Ishikawa (cell line): ENCODE results near the gene TNPO3.

Experiments used
- CEBPB ChIP-seq: IDR thresholded peaks from 2 replicates; pipeline ENCODE4 v1.6.1; 2012
- CREB1 ChIP-seq: IDR thresholded peaks from 2 replicates; pipeline ENCODE4 v1.6.1; 2012; ENCODE audit warnings: low read depth
- EGR1 ChIP-seq: IDR thresholded peaks from 2 replicates; pipeline ENCODE4 v1.6.1; 2012
- EP300 ChIP-seq: IDR thresholded peaks from 2 replicates; pipeline ENCODE4 v1.6.1; 2012; ENCODE audit warnings: borderline replicate concordance
- FOXM1 ChIP-seq: IDR thresholded peaks from 2 replicates; pipeline ENCODE4 v1.6.1; 2012; ENCODE audit warnings: low read depth, borderline replicate concordance
- MAX ChIP-seq: IDR thresholded peaks from 2 replicates; pipeline ENCODE4 v1.6.1; 2012
- NFIC ChIP-seq: IDR thresholded peaks from 2 replicates; pipeline ENCODE4 v1.6.1; 2012
- RAD21 ChIP-seq: IDR thresholded peaks from 2 replicates; pipeline ENCODE4 v1.6.1; 2012; ENCODE audit warnings: low read depth
- REST ChIP-seq: IDR thresholded peaks from 2 replicates; pipeline ENCODE4 v1.6.1; 2012; ENCODE audit warnings: low read depth, mild to moderate bottlenecking
- TAF1 ChIP-seq: IDR thresholded peaks from 2 replicates; pipeline ENCODE4 v1.6.1; 2012; ENCODE audit warnings: low read depth, mild to moderate bottlenecking
- TCF12 ChIP-seq: IDR thresholded peaks from 2 replicates; pipeline ENCODE4 v1.6.1; 2012; ENCODE audit warnings: low read depth
- TEAD4 ChIP-seq: IDR thresholded peaks from 2 replicates; pipeline ENCODE4 v1.6.1; 2012
- YY1 ChIP-seq: IDR thresholded peaks from 2 replicates; pipeline ENCODE4 v1.6.1; 2012; ENCODE audit warnings: low read depth
- ZBTB7A ChIP-seq: IDR thresholded peaks from 2 replicates; pipeline ENCODE4 v1.6.1; 2012; ENCODE audit warnings: low read depth
- TF ChIP-seq, protein P1 (sequence below): IDR thresholded peaks from 2 replicates; pipeline ENCODE4 v1.6.1; 2012

TNPO3 gene

DNA sequence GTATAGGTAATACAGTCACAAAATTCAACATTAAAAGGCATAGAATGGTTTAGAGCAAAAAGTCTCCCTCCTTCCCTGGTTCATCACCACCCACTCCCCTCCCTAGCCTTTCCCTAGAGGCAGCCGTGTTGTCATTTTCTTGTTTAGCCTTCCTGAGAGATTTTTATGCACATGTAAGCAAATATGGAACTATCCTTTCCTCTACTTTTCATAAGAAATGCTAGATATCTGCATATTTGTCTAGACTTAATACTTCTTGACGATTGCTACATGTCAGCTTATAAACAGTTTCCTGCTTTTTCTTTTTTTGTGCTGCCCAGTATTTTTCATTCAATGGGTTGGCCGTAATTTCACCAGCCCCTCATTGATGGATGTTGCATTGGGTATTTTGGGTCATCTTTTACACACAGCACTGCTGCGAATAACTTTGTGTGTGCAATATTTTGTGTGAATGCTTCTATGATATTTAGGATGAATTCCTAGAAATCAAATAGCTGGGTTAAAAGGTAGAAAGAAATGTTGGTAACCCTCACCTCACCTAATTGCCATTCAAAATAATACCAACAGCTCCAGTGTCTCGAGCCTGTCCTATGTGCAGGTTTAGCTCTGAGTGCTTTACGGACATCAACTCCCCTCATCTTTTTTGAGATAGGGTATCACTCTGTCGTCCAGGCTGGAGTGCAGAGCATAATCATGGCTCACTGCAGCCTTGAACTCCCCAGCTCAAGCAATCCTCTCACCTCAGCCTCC lies 110.2 kb downstream of the TNPO3 start:
- no peak for TF ChIP-seq TEAD4
- TF ChIP-seq EP300: no peak
- no peak for TF ChIP-seq EGR1
- no peak for TF ChIP-seq MAX
- TF ChIP-seq RAD21: no peak
- no peak for TF ChIP-seq FOXM1
- TF ChIP-seq REST: no peak
- no peak for TF ChIP-seq YY1
- TF ChIP-seq TAF1: no peak
- TF ChIP-seq, protein P1, sequence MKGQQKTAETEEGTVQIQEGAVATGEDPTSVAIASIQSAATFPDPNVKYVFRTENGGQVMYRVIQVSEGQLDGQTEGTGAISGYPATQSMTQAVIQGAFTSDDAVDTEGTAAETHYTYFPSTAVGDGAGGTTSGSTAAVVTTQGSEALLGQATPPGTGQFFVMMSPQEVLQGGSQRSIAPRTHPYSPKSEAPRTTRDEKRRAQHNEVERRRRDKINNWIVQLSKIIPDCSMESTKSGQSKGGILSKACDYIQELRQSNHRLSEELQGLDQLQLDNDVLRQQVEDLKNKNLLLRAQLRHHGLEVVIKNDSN: no peak

DNA sequence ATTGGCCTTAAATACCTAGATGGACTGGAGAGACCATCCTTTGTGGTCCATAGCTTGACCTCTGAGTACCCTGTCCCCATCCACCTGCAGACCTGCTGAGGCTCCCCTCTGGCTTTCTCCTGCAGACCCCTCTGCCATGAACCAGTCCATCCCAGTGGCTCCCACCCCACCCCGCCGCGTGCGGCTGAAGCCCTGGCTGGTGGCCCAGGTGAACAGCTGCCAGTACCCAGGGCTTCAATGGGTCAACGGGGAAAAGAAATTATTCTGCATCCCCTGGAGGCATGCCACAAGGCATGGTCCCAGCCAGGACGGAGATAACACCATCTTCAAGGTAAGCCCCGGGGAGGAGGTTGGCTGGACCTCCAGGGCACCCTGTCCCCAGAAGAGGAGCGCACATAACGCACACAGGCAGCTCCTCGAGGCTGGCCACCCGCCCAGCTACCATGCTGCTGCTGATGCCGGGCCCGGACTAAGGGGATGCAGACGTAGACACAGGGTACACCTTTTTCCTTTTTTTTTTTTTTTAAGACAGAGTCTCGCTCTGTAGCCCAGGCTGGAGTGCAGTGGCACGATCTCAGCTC lies 112.9 kb downstream of the TNPO3 start:
- TF ChIP-seq TCF12 (no peak), TAF1 (no peak), REST (no peak), CEBPB (no peak), NFIC (no peak), TEAD4 (no peak), ZBTB7A (no peak), CREB1 (no peak), MAX (no peak), FOXM1 (no peak), YY1 (no peak)

DNA sequence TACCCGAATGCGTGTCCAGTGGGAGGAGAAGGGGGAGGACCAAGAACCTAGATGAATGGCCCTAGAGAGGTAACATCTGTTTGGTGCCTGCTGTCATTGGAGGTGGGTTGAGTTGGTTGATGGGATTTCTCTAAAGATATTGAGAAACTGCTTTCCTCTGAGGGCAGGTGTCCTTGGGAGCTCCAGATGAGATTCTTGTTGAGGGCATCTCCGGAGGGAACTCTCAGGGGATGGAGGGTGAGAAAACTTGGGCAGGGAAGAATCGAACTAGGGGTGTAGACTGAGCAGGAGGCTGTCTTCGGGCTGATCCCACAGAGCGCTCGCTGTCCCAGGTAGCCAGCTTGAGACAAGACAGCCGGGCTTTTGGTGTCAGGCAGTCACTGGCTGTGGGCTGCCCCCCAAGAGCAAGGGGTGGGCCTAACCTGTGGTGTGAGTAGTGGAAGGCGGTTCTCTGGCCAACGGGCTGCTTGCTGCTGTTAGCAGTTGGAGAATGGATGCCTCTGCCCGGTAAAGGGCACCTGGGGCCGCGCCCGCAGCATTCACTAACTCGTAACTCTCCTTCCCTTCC lies 113.5 kb downstream of the TNPO3 start:
- TF ChIP-seq YY1 (no peak), RAD21 (no peak), TCF12 (no peak), MAX (no peak), ZBTB7A (no peak), TAF1 (no peak), FOXM1 (no peak), CREB1 (no peak), EGR1 (no peak), REST (no peak), EP300 (no peak)
- TF ChIP-seq, protein P1: no peak
